ENCODE results near the gene SCN3B.

Gene SCN3B

DNA sequence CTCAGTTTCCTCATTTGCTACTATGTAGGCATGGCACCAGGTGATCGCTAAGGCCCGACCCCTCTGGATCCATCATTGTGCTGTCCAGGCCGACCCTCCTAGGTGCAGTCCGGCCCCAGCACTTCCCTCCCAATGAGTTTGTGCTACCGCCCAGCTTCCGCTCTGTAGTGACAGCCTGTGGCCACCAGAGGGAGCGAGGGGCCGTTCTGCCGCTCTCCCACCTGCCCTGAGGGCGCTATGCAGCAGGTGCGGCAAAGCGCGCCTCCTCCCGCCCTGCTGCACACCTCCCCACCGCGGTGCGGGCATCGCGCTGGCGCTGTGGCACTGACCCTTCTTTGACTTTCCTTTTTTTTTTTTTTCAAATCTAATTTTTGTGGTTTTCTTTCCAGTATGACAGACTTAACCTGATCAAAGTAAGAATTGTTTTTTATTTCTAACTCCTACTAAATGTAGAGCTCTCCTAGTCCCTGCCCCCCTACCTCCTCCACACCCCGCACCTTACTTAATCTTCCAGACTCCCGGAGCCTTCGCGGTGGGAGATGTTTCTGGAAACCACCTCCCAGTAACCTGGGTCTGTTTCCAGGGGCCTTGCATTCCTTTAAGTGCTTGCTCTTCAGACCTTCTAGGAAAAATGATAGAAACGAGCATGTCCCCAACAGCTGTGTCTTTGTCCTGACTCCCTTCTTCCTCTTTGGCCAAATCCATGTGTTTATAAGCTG is 73.7 kb downstream of the SCN3B start (continued):
- TF ChIP-seq ZNF658 (tag by site-specific recombination; IDR thresholded peaks at IDR 0.05), result no peak
- TF ChIP-seq, protein P1, sequence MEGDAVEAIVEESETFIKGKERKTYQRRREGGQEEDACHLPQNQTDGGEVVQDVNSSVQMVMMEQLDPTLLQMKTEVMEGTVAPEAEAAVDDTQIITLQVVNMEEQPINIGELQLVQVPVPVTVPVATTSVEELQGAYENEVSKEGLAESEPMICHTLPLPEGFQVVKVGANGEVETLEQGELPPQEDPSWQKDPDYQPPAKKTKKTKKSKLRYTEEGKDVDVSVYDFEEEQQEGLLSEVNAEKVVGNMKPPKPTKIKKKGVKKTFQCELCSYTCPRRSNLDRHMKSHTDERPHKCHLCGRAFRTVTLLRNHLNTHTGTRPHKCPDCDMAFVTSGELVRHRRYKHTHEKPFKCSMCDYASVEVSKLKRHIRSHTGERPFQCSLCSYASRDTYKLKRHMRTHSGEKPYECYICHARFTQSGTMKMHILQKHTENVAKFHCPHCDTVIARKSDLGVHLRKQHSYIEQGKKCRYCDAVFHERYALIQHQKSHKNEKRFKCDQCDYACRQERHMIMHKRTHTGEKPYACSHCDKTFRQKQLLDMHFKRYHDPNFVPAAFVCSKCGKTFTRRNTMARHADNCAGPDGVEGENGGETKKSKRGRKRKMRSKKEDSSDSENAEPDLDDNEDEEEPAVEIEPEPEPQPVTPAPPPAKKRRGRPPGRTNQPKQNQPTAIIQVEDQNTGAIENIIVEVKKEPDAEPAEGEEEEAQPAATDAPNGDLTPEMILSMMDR (tag by site-specific recombination; IDR thresholded peaks at IDR 0.05), result peak; percentile 96
- peak; percentile 39; the same call in 1 of the 2 replicates for TF ChIP-seq ZBTB17 (tag by site-specific recombination; IDR thresholded peaks at IDR 0.05)
- TF ChIP-seq ZNF10 (tag by site-specific recombination; IDR thresholded peaks at IDR 0.05), result peak; percentile 76; the same call in 1 of the 2 replicates

DNA sequence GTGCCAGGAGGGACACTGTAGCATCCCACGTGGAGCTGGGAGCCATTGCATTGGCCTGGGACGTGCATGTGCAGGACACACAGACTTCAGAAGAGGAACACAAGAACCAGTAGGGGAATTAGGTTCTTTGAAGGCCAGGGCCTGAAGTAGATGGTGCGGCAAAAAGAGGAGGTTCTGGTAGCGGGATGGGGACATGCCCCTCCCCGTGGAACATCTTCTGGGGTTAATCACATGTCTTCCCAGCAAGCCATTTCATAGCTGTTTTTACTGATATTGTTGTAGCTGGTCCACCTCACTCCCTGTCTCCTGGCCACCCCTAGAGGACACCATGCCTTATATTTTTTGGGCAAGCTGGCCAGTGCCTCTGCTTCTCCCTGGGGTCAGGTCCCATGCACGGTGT is 74.3 kb downstream of the SCN3B start:
- ChIA-PET POLR2A (no interaction called here), CTCF (interaction anchor here (0.5 to 5.7 kb wide), 28 partner anchors 9 to 650 kb away, joined by 3 to 50 read pairs (median 4); no protein-coding TSS in a partner anchor)
- H3K4me1 ChIP-seq (ENCODE audit: control insufficient read depth, insufficient read depth, low read length), result no peaks in the 10 kb centered on the region
- TF ChIP-seq TCF7L2 (IDR thresholded peaks at IDR 0.05; ENCODE audit: borderline replicate concordance, low read depth, low read length) (no peak), ZNF350 (tag by site-specific recombination; IDR thresholded peaks at IDR 0.05) (no peak), SCRT2 (tag by site-specific recombination; IDR thresholded peaks at IDR 0.05) (no peak), ZNF112 (tag by site-specific recombination; IDR thresholded peaks at IDR 0.05) (no peak), ZNF768 (tag by site-specific recombination; IDR thresholded peaks at IDR 0.05) (no peak), GLI2 (tag by site-specific recombination; IDR thresholded peaks at IDR 0.05; ENCODE audit: borderline replicate concordance, low read depth) (no peak), ZNF561 (tag by site-specific recombination; IDR thresholded peaks at IDR 0.05; ENCODE audit: borderline replicate concordance) (no peak), ZNF660 (tag by site-specific recombination; IDR thresholded peaks at IDR 0.05) (no peak), ZBTB20 (tag by site-specific recombination; IDR thresholded peaks at IDR 0.05) (no peak), HOXD13 (CRISPR knock-in tag; IDR thresholded peaks at IDR 0.05; ENCODE audit: borderline replicate concordance) (no peak), ZNF274 (IDR thresholded peaks at IDR 0.05; ENCODE audit: low read length) (no peak), ZNF274 (tag by site-specific recombination; IDR thresholded peaks at IDR 0.05; ENCODE audit: borderline replicate concordance) (no peak)
- TF ChIP-seq, protein P2, sequence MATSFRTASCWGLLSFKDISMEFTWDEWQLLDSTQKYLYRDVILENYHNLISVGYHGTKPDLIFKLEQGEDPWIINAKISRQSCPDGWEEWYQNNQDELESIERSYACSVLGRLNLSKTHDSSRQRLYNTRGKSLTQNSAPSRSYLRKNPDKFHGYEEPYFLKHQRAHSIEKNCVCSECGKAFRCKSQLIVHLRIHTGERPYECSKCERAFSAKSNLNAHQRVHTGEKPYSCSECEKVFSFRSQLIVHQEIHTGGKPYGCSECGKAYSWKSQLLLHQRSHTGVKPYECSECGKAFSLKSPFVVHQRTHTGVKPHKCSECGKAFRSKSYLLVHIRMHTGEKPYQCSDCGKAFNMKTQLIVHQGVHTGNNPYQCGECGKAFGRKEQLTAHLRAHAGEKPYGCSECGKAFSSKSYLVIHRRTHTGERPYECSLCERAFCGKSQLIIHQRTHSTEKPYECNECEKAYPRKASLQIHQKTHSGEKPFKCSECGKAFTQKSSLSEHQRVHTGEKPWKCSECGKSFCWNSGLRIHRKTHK (tag by site-specific recombination; IDR thresholded peaks at IDR 0.05), result no peak
- TF ChIP-seq, protein P3, sequence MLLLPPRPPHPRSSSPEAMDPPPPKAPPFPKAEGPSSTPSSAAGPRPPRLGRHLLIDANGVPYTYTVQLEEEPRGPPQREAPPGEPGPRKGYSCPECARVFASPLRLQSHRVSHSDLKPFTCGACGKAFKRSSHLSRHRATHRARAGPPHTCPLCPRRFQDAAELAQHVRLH (tag by site-specific recombination; IDR thresholded peaks at IDR 0.05), result no peak
- TF ChIP-seq, protein P4, sequence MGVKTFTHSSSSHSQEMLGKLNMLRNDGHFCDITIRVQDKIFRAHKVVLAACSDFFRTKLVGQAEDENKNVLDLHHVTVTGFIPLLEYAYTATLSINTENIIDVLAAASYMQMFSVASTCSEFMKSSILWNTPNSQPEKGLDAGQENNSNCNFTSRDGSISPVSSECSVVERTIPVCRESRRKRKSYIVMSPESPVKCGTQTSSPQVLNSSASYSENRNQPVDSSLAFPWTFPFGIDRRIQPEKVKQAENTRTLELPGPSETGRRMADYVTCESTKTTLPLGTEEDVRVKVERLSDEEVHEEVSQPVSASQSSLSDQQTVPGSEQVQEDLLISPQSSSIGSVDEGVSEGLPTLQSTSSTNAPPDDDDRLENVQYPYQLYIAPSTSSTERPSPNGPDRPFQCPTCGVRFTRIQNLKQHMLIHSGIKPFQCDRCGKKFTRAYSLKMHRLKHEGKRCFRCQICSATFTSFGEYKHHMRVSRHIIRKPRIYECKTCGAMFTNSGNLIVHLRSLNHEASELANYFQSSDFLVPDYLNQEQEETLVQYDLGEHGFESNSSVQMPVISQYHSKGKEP (tag by site-specific recombination; IDR thresholded peaks at IDR 0.05), result no peak
- no peaks in the 10 kb centered on the region for H3K36me3 ChIP-seq (ENCODE audit: control insufficient read depth in 2 of 2, insufficient read depth in 1 of 2, low read length in 2 of 2)
- no peaks in the 10 kb centered on the region for H3K9me3 ChIP-seq (ENCODE audit: control insufficient read depth, insufficient read depth, low read depth, low read length)
- H3K27ac ChIP-seq (ENCODE audit: extremely low read depth, low read depth, low read length), result no peak overlapping the region
- H3K4me3 ChIP-seq (ENCODE audit: low read depth, low read length), result no peak overlapping the region

DNA sequence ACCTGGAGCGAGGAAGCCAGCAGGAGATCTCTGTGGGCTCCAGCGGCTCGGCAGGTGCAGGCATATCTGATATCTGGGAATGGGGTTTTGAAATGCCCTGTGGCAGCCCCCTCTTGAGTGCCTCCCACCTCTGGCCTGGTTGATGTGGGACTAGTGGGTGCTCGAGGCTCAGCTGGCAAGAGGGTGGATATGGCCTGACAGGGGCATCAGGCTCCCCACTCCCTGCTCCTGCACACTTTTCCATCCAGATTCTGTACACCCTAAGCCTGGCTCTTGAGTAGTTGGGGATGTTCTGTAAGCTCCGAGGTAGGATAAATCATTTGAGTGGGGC is 75.0 kb downstream of the SCN3B start:
- CTCF ChIA-PET, result interaction anchor here (0.5 to 5.7 kb wide), 9 partner anchors 13 to 321 kb away, joined by 3 to 50 read pairs (median 4); no protein-coding TSS in a partner anchor
- Histone ChIP-seq H3K9me3 (ENCODE audit: control insufficient read depth, insufficient read depth, low read depth, low read length) (no peaks in the 10 kb centered on the region), H3K27ac (ENCODE audit: extremely low read depth, low read depth, low read length) (no peak overlapping the region), H3K36me3 (ENCODE audit: control insufficient read depth in 2 of 2, insufficient read depth in 1 of 2, low read length in 2 of 2) (no peaks in the 10 kb centered on the region), H3K4me1 (ENCODE audit: control insufficient read depth, insufficient read depth, low read length) (no peaks in the 10 kb centered on the region), H3K4me3 (ENCODE audit: low read depth, low read length) (no peak overlapping the region)
- POLR2A ChIA-PET, result no interaction called here
- TF ChIP-seq ZNF76 (tag by site-specific recombination; IDR thresholded peaks at IDR 0.05; ENCODE audit: borderline replicate concordance, low read depth), result no peak
- TF ChIP-seq ZIC2 (tag by site-specific recombination; IDR thresholded peaks at IDR 0.05), result no peak
- TF ChIP-seq ZNF585B (tag by site-specific recombination; IDR thresholded peaks at IDR 0.05), result no peak
- no peak for TF ChIP-seq BCL11A (tag by site-specific recombination; IDR thresholded peaks at IDR 0.05; ENCODE audit: low read depth)
- TF ChIP-seq, protein P5, sequence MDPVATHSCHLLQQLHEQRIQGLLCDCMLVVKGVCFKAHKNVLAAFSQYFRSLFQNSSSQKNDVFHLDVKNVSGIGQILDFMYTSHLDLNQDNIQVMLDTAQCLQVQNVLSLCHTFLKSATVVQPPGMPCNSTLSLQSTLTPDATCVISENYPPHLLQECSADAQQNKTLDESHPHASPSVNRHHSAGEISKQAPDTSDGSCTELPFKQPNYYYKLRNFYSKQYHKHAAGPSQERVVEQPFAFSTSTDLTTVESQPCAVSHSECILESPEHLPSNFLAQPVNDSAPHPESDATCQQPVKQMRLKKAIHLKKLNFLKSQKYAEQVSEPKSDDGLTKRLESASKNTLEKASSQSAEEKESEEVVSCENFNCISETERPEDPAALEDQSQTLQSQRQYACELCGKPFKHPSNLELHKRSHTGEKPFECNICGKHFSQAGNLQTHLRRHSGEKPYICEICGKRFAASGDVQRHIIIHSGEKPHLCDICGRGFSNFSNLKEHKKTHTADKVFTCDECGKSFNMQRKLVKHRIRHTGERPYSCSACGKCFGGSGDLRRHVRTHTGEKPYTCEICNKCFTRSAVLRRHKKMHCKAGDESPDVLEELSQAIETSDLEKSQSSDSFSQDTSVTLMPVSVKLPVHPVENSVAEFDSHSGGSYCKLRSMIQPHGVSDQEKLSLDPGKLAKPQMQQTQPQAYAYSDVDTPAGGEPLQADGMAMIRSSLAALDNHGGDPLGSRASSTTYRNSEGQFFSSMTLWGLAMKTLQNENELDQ (tag by site-specific recombination; IDR thresholded peaks at IDR 0.05; ENCODE audit: low read depth), result no peak
- no peak for TF ChIP-seq ZNF24 (tag by site-specific recombination; IDR thresholded peaks at IDR 0.05)
- no peak for TF ChIP-seq ZNF155 (tag by site-specific recombination; IDR thresholded peaks at IDR 0.05)
- no peak for TF ChIP-seq ZNF843 (tag by site-specific recombination; IDR thresholded peaks at IDR 0.05)

Data from HEK293 (cell line).